ENCODE measurements around the gene HNRNPC.
"Not testable (repeated sequence)": the region's sequence is repeated elsewhere in the genome, so short reads cannot be mapped to it uniquely, and the experiment has no call there.

HNRNPC gene

DNA sequence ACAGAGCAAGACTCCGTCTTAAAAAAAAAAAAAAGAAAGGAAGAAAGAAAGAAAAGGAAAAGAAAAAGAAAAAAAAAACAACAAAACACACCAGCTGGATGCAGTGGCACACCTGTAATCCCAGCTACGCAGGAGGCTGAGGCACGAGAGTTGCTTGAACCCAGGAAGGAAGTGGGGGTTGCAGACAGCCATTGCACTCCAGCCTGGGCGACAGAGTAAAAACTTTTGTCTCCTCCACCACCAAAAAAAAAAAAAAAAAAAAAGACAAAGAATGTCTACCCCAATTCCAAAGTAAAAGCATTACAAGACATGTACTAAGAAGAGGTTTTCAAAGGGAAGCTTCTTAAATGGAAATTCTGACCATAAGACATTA is 53.4 kb downstream of the HNRNPC start:
- H3K27ac ChIP-seq (ENCODE audit: low read depth, low read length): no peak overlapping the region
- H2AFZ ChIP-seq (ENCODE audit: low read depth, low read length, severe bottlenecking): no peak overlapping the region
- H3K27me3 ChIP-seq (ENCODE audit: low read length): no peaks in the 10 kb centered on the region
- H3F3A ChIP-seq (ENCODE audit: insufficient read depth): peaks cover 78% of the 10 kb centered on the region
- no peak overlapping the region for H3K9ac ChIP-seq (ENCODE audit: low read length)
- H3K4me2 ChIP-seq (ENCODE audit: low read depth, low read length, poor library complexity, severe bottlenecking): no peak overlapping the region
- H3K9me2 ChIP-seq (replicated peaks; ENCODE audit: insufficient read depth, low read length): no peaks in the 10 kb centered on the region
- H3K79me2 ChIP-seq (ENCODE audit: insufficient read depth, low read length): peaks cover 74% of the 10 kb centered on the region
- no peaks in the 10 kb centered on the region for H3K9me3 ChIP-seq (ENCODE audit: insufficient read depth, low read length)
- H3K4me3 ChIP-seq (ENCODE audit: insufficient read depth, low read length, poor library complexity, severe bottlenecking): no peak overlapping the region
- peaks cover 87% of the 10 kb centered on the region for H3K36me3 ChIP-seq (ENCODE audit: low read length)
- TF ChIP-seq EZH2phosphoT487 (conservative IDR thresholded peaks at IDR 0.05; ENCODE audit: low read length): no peak
- peaks cover 83% of the 10 kb centered on the region for H4K20me1 ChIP-seq (ENCODE audit: low read depth, low read length)

- Histone ChIP-seq H3K9ac (ENCODE audit: low read length) (no peak overlapping the region), H4K20me1 (ENCODE audit: low read depth, low read length) (peaks cover 78% of the 10 kb centered on the region), H3K27ac (ENCODE audit: low read depth, low read length) (no peak overlapping the region), H3K4me2 (ENCODE audit: low read depth, low read length, poor library complexity, severe bottlenecking) (no peak overlapping the region), H3K27me3 (ENCODE audit: low read length) (no peaks in the 10 kb centered on the region), H3K36me3 (ENCODE audit: low read length) (peaks cover 82% of the 10 kb centered on the region), H3K9me3 (ENCODE audit: insufficient read depth, low read length) (no peaks in the 10 kb centered on the region), H3F3A (ENCODE audit: insufficient read depth) (peaks cover 74% of the 10 kb centered on the region), H3K9me2 (replicated peaks; ENCODE audit: insufficient read depth, low read length) (no peaks in the 10 kb centered on the region), H3K79me2 (ENCODE audit: insufficient read depth, low read length) (peaks cover 68% of the 10 kb centered on the region), H2AFZ (ENCODE audit: low read depth, low read length, severe bottlenecking) (no peak overlapping the region), H3K4me3 (ENCODE audit: insufficient read depth, low read length, poor library complexity, severe bottlenecking) (no peak overlapping the region)
- TF ChIP-seq, protein P1, sequence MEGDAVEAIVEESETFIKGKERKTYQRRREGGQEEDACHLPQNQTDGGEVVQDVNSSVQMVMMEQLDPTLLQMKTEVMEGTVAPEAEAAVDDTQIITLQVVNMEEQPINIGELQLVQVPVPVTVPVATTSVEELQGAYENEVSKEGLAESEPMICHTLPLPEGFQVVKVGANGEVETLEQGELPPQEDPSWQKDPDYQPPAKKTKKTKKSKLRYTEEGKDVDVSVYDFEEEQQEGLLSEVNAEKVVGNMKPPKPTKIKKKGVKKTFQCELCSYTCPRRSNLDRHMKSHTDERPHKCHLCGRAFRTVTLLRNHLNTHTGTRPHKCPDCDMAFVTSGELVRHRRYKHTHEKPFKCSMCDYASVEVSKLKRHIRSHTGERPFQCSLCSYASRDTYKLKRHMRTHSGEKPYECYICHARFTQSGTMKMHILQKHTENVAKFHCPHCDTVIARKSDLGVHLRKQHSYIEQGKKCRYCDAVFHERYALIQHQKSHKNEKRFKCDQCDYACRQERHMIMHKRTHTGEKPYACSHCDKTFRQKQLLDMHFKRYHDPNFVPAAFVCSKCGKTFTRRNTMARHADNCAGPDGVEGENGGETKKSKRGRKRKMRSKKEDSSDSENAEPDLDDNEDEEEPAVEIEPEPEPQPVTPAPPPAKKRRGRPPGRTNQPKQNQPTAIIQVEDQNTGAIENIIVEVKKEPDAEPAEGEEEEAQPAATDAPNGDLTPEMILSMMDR (IDR thresholded peaks at IDR 0.05; ENCODE audit: insufficient read depth, low read length, poor library complexity, severe bottlenecking): no peak
- no peak for TF ChIP-seq EZH2phosphoT487 (conservative IDR thresholded peaks at IDR 0.05; ENCODE audit: low read length)
Observed at GRCh38 chr14:21215130-21215878, 53.9 kb downstream of the HNRNPC start.

DNA sequence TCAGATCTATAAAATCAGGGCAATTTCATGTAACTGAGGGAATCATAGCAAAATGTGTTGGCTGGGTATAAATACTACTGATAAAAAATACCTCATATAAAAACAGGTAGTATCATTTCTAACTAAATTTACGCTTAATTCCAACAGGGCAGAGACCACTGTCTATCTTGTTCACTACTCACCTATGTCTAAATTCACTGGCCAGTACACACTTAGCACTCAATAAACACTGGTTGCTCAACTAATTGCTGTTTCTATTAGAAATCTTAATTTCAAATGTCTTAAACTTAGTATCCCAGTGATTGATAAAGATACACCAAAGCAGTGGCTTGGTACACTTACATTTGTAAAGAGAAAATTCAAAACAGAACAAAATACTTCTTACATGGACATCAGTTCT is 55.6 kb downstream of the HNRNPC start:
- H3K27ac ChIP-seq (ENCODE audit: low read depth, low read length): no peak overlapping the region
- H3K9me2 ChIP-seq (replicated peaks; ENCODE audit: insufficient read depth, low read length): no peaks in the 10 kb centered on the region
- no peak overlapping the region for H3K9ac ChIP-seq (ENCODE audit: low read length)
- H2AFZ ChIP-seq (ENCODE audit: low read depth, low read length, severe bottlenecking): no peak overlapping the region
- no peak overlapping the region for H3K4me2 ChIP-seq (ENCODE audit: low read depth, low read length, poor library complexity, severe bottlenecking)
- H3K9me3 ChIP-seq (ENCODE audit: insufficient read depth, low read length): no peaks in the 10 kb centered on the region
- H4K20me1 ChIP-seq (ENCODE audit: low read depth, low read length): peaks cover 77% of the 10 kb centered on the region
- peaks cover 52% of the 10 kb centered on the region for H3K79me2 ChIP-seq (ENCODE audit: insufficient read depth, low read length)
- H3F3A ChIP-seq (ENCODE audit: insufficient read depth): peaks cover 77% of the 10 kb centered on the region
- H3K27me3 ChIP-seq (ENCODE audit: low read length): no peaks in the 10 kb centered on the region
- no peak overlapping the region for H3K4me3 ChIP-seq (ENCODE audit: insufficient read depth, low read length, poor library complexity, severe bottlenecking)
- peaks cover 84% of the 10 kb centered on the region for H3K36me3 ChIP-seq (ENCODE audit: low read length)
- TF ChIP-seq, protein P1 (IDR thresholded peaks at IDR 0.05; ENCODE audit: insufficient read depth, low read length, poor library complexity, severe bottlenecking): no peak
- TF ChIP-seq EZH2phosphoT487 (conservative IDR thresholded peaks at IDR 0.05; ENCODE audit: low read length): no peak

DNA sequence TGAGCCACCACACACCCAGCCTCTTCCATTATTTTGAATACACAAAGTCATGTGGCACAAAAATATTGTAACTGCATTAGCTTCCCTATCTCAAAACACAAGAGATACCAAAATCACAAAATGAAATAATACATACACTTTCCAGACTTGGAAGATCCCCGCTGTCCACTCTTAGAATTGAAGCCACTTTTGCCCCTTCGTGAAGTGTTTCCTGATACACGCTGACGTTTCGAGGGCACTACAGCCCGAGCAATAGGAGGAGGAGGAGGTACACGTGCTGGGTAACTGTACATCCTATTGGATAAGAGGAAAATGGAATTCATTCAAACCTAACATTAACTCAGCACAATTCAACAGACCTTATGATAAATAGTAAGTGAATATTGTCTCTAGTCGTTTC is 56.4 kb downstream of the HNRNPC start:
- peaks cover 89% of the 10 kb centered on the region for H3K36me3 ChIP-seq (ENCODE audit: low read length)
- H4K20me1 ChIP-seq (ENCODE audit: low read depth, low read length): peaks cover 81% of the 10 kb centered on the region
- H3K9ac ChIP-seq (ENCODE audit: low read length); H3K9me2 ChIP-seq (replicated peaks; ENCODE audit: insufficient read depth, low read length); H3K9me3 ChIP-seq (ENCODE audit: insufficient read depth, low read length); H3K4me3 ChIP-seq (ENCODE audit: insufficient read depth, low read length, poor library complexity, severe bottlenecking); H3K27me3 ChIP-seq (ENCODE audit: low read length); H3K27ac ChIP-seq (ENCODE audit: low read depth, low read length); H3K4me2 ChIP-seq (ENCODE audit: low read depth, low read length, poor library complexity, severe bottlenecking); H2AFZ ChIP-seq (ENCODE audit: low read depth, low read length, severe bottlenecking): not testable (repeated sequence)
- H3F3A ChIP-seq (ENCODE audit: insufficient read depth): peaks cover 80% of the 10 kb centered on the region
- peaks cover 43% of the 10 kb centered on the region for H3K79me2 ChIP-seq (ENCODE audit: insufficient read depth, low read length)

Data from SU-DHL-6 (cell line).